HG02943 (cell line): ENCODE measurements around the gene MBNL2.
A peak's percentile ranks its signal among the peaks of the same experiment; 100 is the strongest.

ENCODE experiments used
- ATAC-seq: cut with Tn5 transposase; IDR thresholded peaks from one replicate; pipeline ENCODE4 v1.9.1; 2021; ENCODE audit warnings: mild to moderate bottlenecking, low read depth, moderate library complexity; ENCODE audit not compliant: unreplicated experiment

Gene MBNL2

DNA sequence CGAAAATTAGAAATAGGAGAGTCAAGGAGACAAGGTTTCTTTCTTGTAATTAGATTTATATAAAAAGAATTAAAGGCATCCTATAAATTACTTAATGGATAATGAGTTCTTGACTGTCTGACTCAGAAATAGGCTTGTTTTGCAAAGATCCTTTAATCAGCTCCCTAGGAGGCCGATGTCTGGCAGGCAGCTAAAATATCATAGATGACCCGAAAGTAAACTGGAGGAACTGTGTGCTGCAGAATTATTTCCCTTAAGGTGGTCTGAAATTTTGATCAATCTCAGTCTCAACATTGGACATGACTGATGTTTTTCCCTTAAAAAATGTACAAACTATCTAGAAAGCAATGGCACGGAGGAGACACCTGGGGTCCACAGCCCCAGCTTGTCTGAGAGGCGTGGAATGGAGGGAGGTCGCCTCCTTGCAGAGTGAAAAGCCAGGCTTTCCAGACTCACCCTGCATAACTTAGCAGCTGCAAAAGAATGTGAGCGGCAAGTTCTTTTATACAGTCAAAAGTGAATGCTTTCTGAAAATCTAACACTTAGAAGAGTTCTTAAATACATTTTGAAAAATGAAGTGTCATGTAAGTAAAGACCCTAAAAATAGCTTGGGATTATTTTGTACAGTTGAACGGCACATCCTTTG is 44.8 kb downstream of the MBNL2 start:
- ATAC-seq: no peak

DNA sequence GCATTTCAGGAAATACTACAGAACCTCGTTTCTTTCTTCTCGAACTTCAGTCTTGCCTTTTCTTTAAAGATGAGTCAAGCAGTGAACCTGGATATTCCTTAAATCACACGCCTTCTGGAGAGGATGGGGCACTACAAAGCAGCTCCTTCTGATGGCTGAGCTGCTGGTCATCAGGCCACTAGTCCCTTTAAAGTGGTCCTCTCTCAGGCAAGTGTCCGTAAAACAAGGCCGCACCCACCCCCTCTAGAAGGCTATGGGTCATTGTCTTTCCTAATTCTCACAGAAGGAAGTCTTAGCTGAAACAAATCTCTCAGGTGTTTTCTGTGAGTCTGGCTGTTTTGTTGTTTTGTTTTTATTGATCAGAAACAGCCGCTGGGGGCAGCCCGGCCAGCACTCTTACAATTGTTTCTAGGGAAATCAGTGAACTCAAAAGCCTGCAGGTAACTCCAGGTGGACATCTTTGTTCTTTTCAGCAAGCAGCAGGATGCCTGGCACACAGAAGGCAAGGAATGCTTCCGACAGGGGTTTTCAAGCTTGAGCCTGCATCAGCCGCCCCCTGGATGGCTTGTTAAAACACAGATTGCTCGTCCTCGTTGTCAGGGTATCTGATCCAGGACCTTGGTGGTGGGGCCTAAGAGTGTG is 45.4 kb downstream of the MBNL2 start:
- no peak for ATAC-seq

DNA sequence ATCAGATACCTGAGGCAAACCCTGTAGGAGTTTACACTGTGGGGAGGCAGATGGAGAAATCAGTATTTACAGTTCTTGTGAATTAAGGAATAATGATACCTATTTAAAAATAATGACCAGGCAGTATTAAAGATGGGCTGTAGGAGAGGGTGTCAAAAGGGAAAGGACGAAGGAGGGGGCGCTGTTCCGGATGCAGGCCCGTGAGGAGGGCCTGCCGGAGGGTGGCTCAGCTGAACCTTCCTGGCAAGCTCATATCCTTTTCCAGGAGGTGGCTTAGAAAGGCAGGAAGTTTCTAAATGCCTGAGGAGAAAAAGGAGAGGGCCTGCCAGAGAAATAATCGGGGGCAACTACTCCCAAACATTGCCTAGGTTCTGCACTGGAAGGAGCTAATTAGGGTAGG is 46.6 kb downstream of the MBNL2 start:
- no peak for ATAC-seq

DNA sequence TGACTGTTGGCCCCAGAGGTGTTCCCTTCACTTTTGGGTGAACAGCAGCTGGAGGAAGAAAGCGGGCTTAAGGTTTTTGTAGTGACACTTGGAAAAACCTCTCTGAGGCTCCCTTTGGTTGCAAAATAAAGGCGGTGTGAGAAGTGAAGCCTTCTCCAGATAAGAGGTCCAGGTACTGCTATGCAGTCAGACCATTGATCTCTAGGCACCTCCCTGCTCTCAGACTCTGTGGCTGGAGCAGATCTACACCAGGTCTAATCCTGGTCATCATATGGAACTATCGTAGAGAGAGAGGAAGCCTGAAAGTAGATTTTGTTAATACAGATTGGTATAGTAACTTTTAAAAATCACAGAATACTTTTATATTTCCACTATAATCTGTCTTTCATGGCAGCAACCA is 47.5 kb downstream of the MBNL2 start:
- no peak for ATAC-seq

DNA sequence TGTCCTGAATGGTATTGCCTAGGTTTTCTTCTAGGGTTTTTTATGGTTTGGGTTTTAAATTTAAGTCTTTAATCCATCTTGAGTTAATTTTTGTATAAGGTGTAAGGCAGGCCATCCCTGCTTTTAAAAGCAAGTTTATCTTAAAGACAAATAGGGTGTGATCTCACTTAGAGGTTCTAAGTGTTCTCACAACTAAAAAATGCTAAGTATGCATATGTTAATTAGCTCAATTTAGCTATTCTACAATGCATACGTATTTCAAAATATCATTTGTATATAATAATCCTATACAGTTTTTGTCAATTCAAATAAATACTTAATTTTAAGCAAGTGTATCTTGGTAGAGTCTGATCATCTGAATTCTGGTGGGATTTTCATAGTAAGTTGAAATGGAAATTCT is 50.4 kb downstream of the MBNL2 start:
- ATAC-seq: no peak

DNA sequence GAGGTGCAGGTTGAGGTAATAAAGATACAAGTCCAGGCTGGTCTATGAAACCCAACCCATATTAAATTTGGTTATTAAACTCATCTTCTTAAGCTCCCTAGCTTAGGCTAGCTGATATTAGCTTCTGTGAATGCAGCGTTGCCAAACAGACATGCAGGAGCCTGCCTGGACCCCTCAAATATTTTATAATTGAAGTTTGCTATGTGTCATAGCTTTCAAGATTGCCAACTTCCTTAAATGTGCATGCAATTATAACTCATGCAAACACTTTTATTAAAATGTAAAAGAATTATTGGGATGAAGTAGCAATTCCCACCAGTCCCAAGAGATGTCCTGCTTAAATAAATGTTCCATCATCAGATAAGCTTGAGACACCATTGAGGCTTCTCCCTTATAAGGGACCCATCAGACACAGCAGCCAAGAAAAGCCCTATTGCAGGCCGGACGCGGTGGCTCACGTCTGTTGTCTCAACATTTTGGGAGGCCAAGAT is 51.3 kb downstream of the MBNL2 start:
- ATAC-seq: no peak

DNA sequence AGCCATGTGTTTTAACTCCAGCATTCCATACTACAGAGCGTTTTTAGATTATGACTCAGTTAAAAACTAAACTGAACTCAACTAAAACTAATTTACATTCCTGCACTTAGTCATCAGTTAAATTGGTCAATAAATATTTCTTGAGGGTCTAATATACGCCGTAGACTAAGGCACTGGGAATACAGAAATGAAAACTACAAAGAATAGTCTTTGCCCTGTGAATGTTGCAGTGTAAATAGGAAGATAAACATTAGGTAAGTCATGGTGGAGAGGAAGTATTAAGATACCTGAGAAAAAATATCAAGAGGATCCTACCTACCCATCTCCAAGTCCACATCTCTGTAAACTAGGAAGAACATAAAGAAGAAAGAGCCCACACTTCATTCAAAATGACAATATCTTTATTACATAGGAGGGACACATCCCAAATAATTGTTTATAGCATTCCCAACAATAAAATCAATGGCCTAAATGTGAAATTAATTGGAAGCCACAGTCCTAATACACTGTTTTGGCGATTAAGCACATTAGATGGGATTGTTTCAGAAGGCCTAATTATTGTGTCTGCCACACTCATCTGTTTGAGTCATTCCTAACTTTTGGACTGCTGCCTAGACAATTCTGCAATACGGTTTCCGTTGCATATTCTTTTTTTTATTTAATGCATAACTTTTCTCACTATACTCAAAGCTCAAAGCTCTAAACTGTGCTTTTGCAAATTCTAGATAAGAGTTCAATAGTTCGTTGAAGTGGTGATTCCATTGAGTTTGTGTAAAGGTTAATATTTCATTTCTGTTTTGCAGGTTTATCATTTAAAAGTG is 52.9 kb downstream of the MBNL2 start:
- ATAC-seq: no peak

DNA sequence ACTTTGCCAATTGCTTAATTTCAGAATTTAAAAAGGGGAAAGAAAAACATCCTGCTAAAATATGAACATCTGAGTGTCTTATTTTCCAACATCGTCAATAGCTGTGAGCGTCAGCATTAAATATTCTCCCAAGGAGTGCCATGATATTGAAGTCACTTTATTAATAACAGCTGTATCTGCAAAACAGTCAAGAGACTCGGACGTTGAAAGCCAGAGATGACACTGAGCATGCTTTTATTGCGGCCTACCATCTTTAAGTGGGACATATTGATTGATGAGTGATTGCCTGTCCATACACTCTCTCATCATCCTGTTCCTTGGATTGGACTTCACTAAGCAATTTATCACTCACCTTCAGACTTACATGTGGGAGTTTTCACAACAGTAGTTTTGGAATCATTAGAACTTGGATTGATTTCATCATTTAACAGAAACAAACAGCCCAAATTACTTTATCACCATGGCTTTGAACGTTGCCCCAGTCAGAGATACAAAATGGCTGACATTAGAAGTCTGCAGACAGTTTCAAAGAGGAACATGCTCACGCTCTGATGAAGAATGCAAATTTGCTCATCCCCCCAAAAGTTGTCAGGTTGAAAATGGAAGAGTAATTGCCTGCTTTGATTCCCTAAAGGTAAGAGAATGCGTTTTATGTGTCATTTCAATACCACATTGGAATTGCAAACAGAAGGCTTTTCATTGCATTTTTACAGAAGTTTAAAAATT is 53.8 kb downstream of the MBNL2 start:
- no peak for ATAC-seq

DNA sequence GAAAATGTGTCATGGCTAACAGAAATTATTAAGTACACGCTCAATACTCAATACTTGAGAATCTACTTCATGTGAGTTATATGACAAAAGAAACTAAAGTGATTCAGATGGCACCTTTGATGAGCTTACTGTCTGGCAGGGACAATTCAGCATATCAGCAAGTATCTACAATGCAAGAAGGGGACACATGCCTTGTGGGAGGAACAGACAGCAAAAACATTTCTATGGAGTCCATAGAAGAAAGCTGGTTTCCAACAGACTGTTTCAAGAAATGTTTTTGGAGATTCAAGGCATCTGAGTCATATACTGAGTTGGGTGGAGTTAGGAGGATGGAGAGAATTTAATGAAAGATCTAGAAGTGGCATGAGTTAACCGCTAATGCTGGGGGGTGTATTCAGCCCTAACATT is 54.7 kb downstream of the MBNL2 start:
- ATAC-seq: no peak

DNA sequence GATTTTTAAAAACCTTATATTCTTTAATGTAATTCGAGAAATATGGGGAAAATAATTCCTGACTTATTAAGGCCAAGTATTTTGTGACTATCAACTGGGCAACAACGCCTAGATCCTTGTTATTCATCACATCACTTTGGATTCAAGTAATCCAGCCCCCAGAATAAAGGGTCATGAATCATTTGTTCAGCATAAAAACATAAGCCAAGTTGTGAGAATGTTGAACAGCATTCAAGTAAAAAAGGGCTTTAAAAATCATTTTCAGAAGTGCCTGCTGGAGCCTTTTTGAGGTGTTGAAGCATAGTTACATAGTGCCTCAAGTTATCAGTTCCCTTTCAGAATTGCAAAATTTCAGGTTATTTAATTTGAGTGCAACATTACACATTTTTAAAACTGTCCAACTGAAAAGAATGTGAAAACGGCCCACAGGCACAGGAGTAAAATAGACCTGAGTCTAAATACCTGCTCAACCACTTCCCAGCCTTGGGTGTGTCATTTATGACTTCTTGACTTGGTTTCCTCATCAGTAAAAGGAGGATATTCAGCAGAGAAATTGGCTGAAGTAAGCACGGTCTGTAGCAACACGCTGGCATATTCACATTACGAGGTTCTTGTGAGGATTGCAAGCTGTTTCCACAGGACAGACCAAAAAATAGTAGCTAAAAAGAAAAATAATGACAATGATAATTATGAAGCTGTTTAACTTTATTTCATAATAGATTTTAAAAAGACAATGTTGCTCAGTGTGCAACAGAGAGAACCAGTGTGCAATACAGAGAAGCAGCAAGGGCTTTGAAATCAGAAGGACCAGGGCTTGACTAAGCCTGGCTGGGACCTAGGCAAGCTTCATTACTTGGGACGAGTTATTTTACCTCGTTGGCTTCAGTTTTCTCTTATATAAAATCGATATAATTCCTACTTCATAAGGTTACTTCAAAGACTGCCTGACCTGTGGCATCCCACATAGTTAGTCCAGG is 56.6 kb downstream of the MBNL2 start:
- no peak for ATAC-seq

DNA sequence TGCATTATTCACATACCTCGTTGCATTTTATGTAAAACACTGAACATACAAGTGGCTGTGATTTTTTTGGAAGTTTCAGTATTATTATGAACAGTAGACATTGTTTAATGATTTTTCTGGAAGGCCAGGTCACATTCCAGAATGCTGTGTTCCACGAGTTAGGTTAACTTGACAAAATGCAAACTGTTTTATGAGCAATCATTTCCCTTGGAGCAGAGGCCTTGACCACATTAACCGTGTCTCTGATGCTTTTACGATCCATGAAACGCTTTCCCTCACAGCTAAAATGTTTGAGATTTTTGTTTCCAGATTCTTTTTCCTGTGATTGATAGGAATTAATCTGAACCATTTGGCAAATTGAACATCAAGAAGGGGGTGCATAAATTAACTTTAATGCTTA is 57.8 kb downstream of the MBNL2 start:
- ATAC-seq: no peak

DNA sequence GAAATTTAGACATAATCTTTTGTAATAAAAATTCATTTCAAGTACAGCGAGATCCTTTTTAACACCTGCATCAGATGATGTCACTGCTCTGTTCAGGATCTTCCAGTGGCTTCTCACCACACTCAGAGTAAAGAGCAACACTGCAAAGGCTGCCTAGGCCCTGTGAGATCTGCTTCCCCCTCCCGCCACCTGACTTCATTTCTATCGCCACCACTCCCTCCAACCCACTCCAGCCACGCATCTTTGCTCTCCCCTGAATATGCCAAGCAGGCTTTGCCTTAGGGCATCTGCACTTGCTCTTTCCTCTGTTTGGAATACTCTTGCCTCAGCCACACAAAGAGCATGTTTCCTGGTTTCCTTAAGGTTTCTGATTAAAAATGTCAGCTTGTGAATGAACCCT is 58.3 kb downstream of the MBNL2 start:
- ATAC-seq: no peak

DNA sequence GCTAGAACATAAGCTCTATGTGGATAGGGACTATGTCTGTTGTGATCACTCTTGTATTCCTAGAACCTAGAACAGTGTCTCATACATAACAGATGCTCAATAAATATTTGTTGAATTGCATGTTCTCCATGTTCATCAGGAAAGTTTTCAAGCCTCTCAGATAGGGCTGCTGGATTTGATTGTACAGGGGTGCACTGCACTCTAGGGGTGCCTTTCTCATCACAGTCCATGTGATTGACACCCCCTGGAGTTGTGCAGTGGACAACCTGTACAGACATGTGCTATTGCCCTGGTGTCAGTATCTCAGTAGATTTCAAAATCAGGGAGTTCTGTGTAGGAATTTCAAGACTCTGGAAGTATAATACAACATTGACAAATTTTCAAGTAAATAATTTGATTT is 58.9 kb downstream of the MBNL2 start:
- ATAC-seq: no peak

DNA sequence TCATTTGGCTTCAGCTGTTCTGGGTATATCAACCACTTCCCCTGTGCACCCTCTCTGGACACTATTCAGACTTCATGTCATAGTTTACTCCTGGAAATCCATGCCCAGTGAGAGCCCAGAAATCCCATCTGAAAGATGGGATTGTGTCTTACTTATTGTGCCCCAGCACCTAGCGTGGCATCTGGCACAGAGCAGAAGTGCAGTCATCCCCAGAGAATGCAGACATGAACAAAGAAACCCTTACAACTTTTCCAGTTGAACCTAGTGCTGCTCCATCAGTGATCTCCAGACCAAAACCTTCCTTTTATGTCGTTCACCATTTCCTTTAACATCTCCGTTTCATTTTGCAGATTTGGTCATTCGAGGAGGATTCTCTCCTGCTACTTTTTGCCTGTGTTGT is 60.6 kb downstream of the MBNL2 start:
- ATAC-seq: no peak

DNA sequence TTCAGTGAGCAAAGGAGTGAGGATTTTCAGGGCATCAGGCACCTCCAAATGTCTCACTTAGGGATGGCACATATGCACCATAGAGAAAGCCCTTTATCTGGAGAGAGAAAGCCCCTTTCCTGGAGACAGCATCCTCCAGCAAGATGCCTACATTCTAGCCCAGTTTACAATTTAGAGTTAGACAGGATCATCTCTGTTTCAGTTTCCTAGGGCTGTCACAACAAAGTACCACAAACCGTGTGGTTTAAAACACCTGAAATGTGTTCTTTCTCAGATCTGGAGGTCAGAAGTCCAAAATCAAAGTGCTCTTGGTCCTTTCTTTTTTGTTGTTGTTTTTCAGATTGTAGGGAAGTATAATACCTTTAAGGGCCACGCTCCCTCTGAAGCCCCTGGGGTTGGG is 61.8 kb downstream of the MBNL2 start:
- peak; percentile 58 for ATAC-seq

DNA sequence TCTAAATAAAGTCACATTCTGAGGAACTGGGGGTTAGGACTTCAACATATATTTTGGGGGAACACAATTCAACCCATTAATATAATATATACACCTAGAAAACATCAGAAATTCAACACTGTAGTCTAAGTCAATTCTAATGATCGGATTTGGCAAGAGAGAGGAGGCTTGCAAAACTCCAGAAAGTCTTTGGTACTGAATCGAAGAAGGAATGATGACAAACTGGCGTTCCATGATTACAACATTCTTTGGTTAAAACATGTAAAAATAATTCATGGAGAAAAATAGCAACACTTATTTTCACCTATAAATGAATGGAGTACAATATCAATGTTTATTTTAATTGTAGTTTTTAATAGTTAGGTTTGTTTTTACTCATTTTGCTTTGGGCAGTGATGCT is 62.4 kb downstream of the MBNL2 start:
- ATAC-seq: no peak

DNA sequence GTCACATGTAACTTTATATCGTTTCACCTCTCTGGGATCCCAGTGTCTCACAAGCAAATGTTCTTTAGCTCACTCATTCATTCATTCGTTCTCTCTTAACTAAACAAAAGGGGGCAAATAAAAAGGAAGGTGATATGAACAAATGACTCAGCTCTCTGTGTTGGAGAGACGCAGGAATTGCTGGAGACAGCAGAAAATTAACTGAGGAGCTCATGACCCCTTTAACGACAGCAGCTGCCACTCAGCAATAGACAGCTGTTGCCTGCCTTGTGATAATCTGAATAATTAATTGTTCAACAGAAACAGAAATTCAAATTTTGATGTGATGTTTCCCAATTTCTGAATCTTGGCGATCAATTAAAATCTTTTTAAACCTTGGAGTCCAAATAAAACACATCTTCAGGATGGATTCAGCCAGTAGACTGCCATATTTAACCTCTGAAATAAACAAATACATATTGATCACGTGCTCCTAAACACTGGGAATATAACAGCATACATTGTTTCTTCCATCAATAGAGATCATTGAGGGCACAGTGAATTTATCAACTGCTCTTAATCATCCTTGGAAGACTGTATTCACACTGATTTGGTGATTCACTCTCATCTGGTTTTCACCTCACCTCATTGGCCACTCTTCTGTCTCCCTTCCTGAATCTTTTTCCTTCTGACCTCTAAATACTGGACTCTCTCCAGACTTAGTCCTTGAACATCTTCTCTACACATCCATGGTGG is 63.3 kb downstream of the MBNL2 start:
- no peak for ATAC-seq

DNA sequence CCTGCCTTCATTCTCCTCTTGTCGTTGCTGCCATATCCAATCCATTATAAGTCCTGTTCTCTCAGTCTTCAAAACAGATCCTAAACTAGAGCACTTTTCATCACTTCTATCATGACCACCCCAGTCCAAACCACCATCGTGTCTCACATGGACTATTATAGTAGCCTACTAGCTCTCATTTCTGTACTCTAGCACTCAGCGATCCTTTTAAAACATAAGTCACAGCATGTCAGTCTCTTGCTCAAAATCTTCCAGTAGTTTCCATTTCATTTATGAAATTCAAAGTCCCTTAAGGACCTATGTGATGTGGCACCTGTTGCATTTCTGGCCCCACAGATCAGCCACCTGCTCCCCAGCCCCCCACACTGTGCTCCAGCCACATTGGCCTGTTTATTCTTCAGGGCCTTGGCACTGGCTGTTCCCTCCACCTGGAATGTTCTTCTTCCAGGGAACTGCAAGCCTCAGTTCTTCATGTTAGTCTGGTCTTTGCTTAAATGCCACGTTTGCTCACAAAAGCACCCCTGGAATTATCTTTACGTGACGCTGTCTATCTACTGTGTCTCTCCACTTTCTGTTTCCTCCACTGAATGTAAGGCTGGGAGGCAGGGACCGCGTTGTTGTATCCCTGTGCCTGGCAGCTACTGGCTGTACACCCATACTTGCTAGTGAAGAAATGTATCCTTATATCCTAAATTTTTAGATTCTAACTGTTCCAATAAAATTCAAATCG is 64.3 kb downstream of the MBNL2 start:
- ATAC-seq: no peak

DNA sequence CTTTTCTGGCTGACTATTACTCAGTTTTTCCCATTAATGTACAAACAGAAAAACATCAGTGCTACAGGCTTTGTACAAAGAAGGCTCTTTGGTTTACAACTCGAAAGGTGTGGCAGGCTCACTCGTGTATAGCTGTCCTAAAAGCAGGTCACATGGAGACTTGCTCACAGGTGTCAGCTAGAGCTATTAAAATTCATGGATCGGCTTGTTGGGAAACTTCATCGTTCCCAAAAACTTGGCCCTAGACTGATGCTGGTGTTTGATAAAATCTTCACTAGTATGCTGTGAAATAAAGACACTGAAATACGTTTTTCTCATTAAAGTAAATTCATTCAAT is 64.9 kb downstream of the MBNL2 start:
- ATAC-seq: no peak
